ENCODE results near the gene RASA2. TPM values are rescaled to one million over a fixed set of nuclear protein-coding genes. Genes with fewer than 3 reads are reported as not detected.
A peak's percentile ranks its signal among the peaks of the same experiment; 100 is the strongest.

The RASA2 gene
- total RNA-seq, 4 donors from 2014 or later = 9.1 to 12.8 (median 10.6) TPM

DNA sequence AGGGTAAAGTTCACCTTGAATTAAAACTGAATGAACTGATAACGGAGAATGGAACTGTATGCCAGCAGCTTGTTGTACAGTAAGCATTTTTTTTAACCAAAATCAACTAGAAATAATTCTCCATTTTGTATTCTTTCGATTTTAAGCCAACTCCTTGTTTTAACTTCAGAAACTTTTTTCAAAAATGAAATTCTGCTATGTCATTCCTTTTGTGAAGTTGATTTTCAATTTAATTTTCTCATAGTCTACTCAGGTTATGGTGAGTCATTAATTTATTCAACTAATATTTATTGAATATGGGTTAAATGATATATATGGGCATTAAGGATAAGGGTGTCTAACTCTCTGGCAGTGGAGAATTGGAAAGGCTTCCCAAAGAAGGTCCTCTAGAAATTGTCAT, 53.7 kb downstream of the RASA2 start:
- intact Hi-C loops (cut with DNase I) = no loop called here
- Histone ChIP-seq H3K27ac (replicated peaks in 1 of 4) (no peak overlapping the region), H3K4me1 (peaks cover 0 to 7% (median 5%) of the 10 kb centered on the region in 4 donors), H3K36me3 (peaks cover 0 to 33% (median 11%) of the 10 kb centered on the region in 4 donors), H3K27me3 (no peaks in the 10 kb centered on the region), H3K4me3 (no peak overlapping the region), H3K9me3 (peaks cover 0 to 10% (median 4%) of the 10 kb centered on the region in 4 donors)
- no peak for DNase-seq (ENCODE audit: extremely low spot score)
- 93% methylated on average over 2 of the region's 2 CpGs for WGBS
- TF ChIP-seq POLR2AphosphoS5 (IDR thresholded peaks at IDR 0.05) = no peak
- TF ChIP-seq POLR2A (IDR thresholded peaks at IDR 0.05; ENCODE audit: low read depth) = no peak
- TF ChIP-seq, protein P1, sequence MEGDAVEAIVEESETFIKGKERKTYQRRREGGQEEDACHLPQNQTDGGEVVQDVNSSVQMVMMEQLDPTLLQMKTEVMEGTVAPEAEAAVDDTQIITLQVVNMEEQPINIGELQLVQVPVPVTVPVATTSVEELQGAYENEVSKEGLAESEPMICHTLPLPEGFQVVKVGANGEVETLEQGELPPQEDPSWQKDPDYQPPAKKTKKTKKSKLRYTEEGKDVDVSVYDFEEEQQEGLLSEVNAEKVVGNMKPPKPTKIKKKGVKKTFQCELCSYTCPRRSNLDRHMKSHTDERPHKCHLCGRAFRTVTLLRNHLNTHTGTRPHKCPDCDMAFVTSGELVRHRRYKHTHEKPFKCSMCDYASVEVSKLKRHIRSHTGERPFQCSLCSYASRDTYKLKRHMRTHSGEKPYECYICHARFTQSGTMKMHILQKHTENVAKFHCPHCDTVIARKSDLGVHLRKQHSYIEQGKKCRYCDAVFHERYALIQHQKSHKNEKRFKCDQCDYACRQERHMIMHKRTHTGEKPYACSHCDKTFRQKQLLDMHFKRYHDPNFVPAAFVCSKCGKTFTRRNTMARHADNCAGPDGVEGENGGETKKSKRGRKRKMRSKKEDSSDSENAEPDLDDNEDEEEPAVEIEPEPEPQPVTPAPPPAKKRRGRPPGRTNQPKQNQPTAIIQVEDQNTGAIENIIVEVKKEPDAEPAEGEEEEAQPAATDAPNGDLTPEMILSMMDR (IDR thresholded peaks at IDR 0.05) = no peak
- no peak for TF ChIP-seq EP300 (IDR thresholded peaks at IDR 0.05)

DNA sequence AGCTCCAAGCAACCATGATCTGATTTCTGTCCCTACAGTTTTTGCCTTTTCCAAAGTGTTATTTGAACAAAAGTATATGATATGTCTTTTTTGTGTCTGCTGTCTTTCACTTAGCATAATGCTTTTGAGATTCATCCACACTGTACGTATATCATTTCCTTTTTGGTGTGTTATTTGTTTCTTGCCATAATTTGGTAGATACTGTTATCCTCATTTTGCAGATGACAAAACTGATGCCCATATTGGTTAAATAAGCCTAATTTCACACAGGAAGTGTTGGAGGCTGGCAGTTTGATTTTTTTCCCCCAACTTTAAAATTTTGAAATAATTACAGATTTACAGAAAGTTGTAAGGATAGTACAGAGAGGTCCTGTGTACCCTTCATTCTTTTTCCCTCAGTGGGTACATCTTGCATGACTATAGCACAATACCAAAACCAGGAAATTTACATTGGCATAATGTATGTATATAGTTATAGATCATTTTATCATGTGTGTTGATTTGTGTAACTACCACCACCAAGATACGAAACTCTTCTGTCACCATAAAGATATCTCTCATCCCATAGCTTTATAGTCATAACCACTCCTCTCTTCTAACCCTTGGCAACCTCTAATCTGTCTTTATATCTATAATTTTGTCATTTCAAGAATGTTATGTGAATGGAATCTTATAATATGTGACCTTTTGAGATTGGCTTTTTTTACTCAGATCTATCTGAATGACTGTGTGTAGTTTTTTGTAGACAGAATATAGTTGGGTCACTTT, 55.6 kb downstream of the RASA2 start:
- H3K9me3 ChIP-seq = peaks cover 0 to 10% (median 4%) of the 10 kb centered on the region in 4 donors
- H3K36me3 ChIP-seq = peaks cover 0 to 33% (median 4%) of the 10 kb centered on the region in 4 donors
- no peaks in the 10 kb centered on the region for H3K27me3 ChIP-seq
- 98% methylated on average over 2 of the region's 2 CpGs for WGBS
- intact Hi-C loops (cut with DNase I) = no loop called here
- H3K4me1 ChIP-seq = peaks cover 0 to 7% (median 5%) of the 10 kb centered on the region in 4 donors
- H3K27ac ChIP-seq (replicated peaks in 1 of 4) = no peak overlapping the region
- no peak overlapping the region for H3K4me3 ChIP-seq
- no peak for TF ChIP-seq POLR2A (IDR thresholded peaks at IDR 0.05; ENCODE audit: low read depth)
- no peak for TF ChIP-seq EP300 (IDR thresholded peaks at IDR 0.05)
- TF ChIP-seq, protein P1 (IDR thresholded peaks at IDR 0.05) = no peak
- TF ChIP-seq POLR2AphosphoS5 (IDR thresholded peaks at IDR 0.05) = no peak
- DNase-seq (ENCODE audit: extremely low spot score) = no peak

DNA sequence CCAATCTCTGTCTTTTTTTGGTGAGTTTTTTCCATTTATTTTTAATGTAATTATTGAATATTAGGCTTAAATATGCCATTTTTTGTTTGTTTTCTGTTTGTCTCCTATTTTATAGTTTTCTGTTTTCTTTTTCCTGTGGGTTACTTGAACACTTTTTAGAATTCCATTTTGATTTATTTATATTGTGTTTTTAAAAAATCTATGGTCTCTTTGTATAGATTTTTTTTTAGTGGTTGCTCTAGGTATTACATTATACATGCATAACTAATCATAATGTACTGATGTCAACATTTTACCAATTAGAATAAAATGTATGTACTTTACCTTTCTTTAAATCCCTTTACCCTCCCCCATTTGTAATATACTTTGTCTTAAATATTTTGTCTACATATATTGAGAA, 56.2 kb downstream of the RASA2 start:
- Histone ChIP-seq H3K27me3 (no peaks in the 10 kb centered on the region), H3K36me3 (peaks cover 0 to 33% (median 4%) of the 10 kb centered on the region in 4 donors), H3K9me3 (peaks cover 0 to 10% (median 4%) of the 10 kb centered on the region in 4 donors), H3K4me3 (no peak overlapping the region), H3K4me1 (peaks cover 0 to 7% (median 5%) of the 10 kb centered on the region in 4 donors), H3K27ac (replicated peaks in 1 of 4) (no peak overlapping the region)
- DNase-seq (ENCODE audit: extremely low spot score) = no peak
- TF ChIP-seq POLR2AphosphoS5 (IDR thresholded peaks at IDR 0.05) = no peak
- TF ChIP-seq, protein P1 (IDR thresholded peaks at IDR 0.05) = peak in 1 of 3 experiments; percentile 31
- intact Hi-C loops (cut with DNase I) = no loop called here

DNA sequence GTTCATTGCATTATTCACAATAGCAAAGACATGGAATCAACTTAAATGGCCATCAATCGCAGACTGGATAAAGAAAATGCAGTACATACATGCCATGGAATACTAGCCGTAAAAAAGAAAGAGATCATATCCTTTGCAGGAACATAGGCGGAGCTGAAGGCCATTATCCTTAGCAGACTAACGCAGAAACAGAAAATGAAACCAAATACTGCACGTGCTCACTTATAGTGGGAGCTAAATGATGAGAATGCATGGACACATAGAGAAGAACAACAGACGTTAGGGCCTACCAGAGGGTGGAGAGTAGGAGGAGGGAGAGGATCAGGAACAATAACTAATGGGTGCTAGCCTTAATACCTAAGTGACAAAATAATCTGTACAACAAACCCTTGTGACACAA, 57.9 kb downstream of the RASA2 start:
- intact Hi-C loops (cut with DNase I) = no loop called here
- WGBS = 70% methylated on average over 6 of the region's 6 CpGs
- DNase-seq (ENCODE audit: extremely low spot score) = no peak
- H3K27me3 ChIP-seq = no peaks in the 10 kb centered on the region
- no peak overlapping the region for H3K4me3 ChIP-seq
- peaks cover 0 to 33% (median 4%) of the 10 kb centered on the region in 4 donors for H3K36me3 ChIP-seq
- TF ChIP-seq EP300 (IDR thresholded peaks at IDR 0.05) (no peak), POLR2AphosphoS5 (IDR thresholded peaks at IDR 0.05) (no peak), POLR2A (IDR thresholded peaks at IDR 0.05; ENCODE audit: low read depth) (no peak)
- TF ChIP-seq, protein P1 (IDR thresholded peaks at IDR 0.05) = no peak
- no peaks in the 10 kb centered on the region for H3K4me1 ChIP-seq
- no peak overlapping the region for H3K27ac ChIP-seq (replicated peaks in 1 of 4)
- H3K9me3 ChIP-seq = peaks cover 0 to 10% (median 4%) of the 10 kb centered on the region in 4 donors
